SK-N-SH treated with all-trans-retinoic acid at 6 μM for 48 hours (cell line): ENCODE results near the gene PAIP1.

Experiments
- ATAC-seq: fragments of 200-7000 bp; cut with Tn5 transposase; 3 replicates; pipeline ENCODE4 v1.9.1; 2020; ENCODE audit warnings: mild to moderate bottlenecking, moderate library complexity
- ARNTL ChIP-seq: fragments of 450-650 bp; formaldehyde crosslinking; IDR thresholded peaks from 2 replicates; pipeline ENCODE4 v1.5.0; 2020; ENCODE audit warnings: low read depth, mild to moderate bottlenecking, moderate library complexity, borderline replicate concordance
- BACH2 ChIP-seq: fragments of 250-450 bp; sonication (Bioruptor Pico); IDR thresholded peaks from 2 replicates; pipeline ENCODE4 v1.9.0; 2021; ENCODE audit warnings: mild to moderate bottlenecking, borderline replicate concordance
- CSDC2 ChIP-seq: fragments of 250-450 bp; sonication (Bioruptor Pico); IDR thresholded peaks from 2 replicates; pipeline ENCODE4 v1.5.0; 2020; ENCODE audit warnings: mild to moderate bottlenecking, moderate library complexity
- CSRNP3 ChIP-seq: fragments of 250-450 bp; sonication (Bioruptor Pico); IDR thresholded peaks from 2 replicates; pipeline ENCODE4 v1.5.1; 2021; ENCODE audit warnings: mild to moderate bottlenecking, moderate library complexity
- ESRRG ChIP-seq: fragments of 250-450 bp; sonication (Bioruptor Pico); IDR thresholded peaks from 2 replicates; pipeline ENCODE4 v1.6.1; 2021; ENCODE audit warnings: mild to moderate bottlenecking
- GLIS3 ChIP-seq: fragments of 250-450 bp; sonication (Bioruptor Pico); IDR thresholded peaks from 2 replicates; pipeline ENCODE4 v1.5.0; 2020; ENCODE audit warnings: mild to moderate bottlenecking, moderate library complexity
- OSR1 ChIP-seq: fragments of 250-450 bp; sonication (Bioruptor Pico); IDR thresholded peaks from 2 replicates; pipeline ENCODE4 v1.8.0; 2022; ENCODE audit warnings: moderate library complexity, mild to moderate bottlenecking, inconsistent platforms
- POU6F1 ChIP-seq: fragments of 250-450 bp; sonication (Bioruptor Pico); IDR thresholded peaks from 2 replicates; pipeline ENCODE4 v1.8.0; 2021; ENCODE audit warnings: low read depth, mild to moderate bottlenecking, moderate library complexity, borderline replicate concordance
- PPARA ChIP-seq: fragments of 250-450 bp; sonication (Bioruptor Pico); IDR thresholded peaks from 2 replicates; pipeline ENCODE4 v1.5.0; 2020; ENCODE audit warnings: mild to moderate bottlenecking, borderline replicate concordance
- RARB ChIP-seq: fragments of 250-450 bp; sonication (Bioruptor Pico); IDR thresholded peaks from 2 replicates; pipeline ENCODE4 v1.8.0; 2021; ENCODE audit warnings: mild to moderate bottlenecking, moderate library complexity
- SNAI2 ChIP-seq: fragments of 250-450 bp; sonication (Bioruptor Pico); IDR thresholded peaks from 2 replicates; pipeline ENCODE4 v1.5.0; 2020; ENCODE audit warnings: mild to moderate bottlenecking, moderate library complexity
- TCF4 ChIP-seq: fragments of 250-450 bp; sonication (Bioruptor Pico); IDR thresholded peaks from 2 replicates; pipeline ENCODE4 v1.8.0; 2021; ENCODE audit warnings: mild to moderate bottlenecking, moderate library complexity, borderline replicate concordance
- TOX ChIP-seq: fragments of 250-450 bp; sonication (Bioruptor Pico); IDR thresholded peaks from 2 replicates; pipeline ENCODE4 v1.8.0; 2021; ENCODE audit warnings: mild to moderate bottlenecking, moderate library complexity, borderline replicate concordance
- TSHZ2 ChIP-seq: fragments of 250-450 bp; sonication (Bioruptor Pico); IDR thresholded peaks from 2 replicates; pipeline ENCODE4 v1.5.0; 2020; ENCODE audit warnings: mild to moderate bottlenecking, moderate library complexity
- ZFP3 ChIP-seq: fragments of 250-450 bp; sonication (Bioruptor Pico); IDR thresholded peaks from 2 replicates; pipeline ENCODE4 v1.5.0; 2020; ENCODE audit warnings: mild to moderate bottlenecking, moderate library complexity
- ZFP30 ChIP-seq: fragments of 450-650 bp; formaldehyde crosslinking; IDR thresholded peaks from 2 replicates; pipeline ENCODE4 v1.5.0; 2022; ENCODE audit warnings: mild to moderate bottlenecking, moderate library complexity
- ZNF565 ChIP-seq: fragments of 450-650 bp; formaldehyde crosslinking; conservative IDR thresholded peaks from 2 replicates; pipeline ENCODE4 v1.5.0; 2020; ENCODE audit warnings: low read depth, mild to moderate bottlenecking, moderate library complexity
- ZNF70 ChIP-seq: fragments of 450-650 bp; formaldehyde crosslinking; IDR thresholded peaks from 2 replicates; pipeline ENCODE4 v1.5.0; 2020; ENCODE audit warnings: mild to moderate bottlenecking, moderate library complexity
- ZNF8 ChIP-seq: fragments of 450-650 bp; formaldehyde crosslinking; IDR thresholded peaks from 2 replicates; pipeline ENCODE4 v1.5.0; 2020; ENCODE audit warnings: mild to moderate bottlenecking, moderate library complexity
- TF ChIP-seq, protein P1 (sequence below): fragments of 250-450 bp; sonication (Bioruptor Pico); IDR thresholded peaks from 2 replicates; pipeline ENCODE4 v1.8.0; 2020; ENCODE audit warnings: mild to moderate bottlenecking, moderate library complexity, borderline replicate concordance

PAIP1 gene, protein sequence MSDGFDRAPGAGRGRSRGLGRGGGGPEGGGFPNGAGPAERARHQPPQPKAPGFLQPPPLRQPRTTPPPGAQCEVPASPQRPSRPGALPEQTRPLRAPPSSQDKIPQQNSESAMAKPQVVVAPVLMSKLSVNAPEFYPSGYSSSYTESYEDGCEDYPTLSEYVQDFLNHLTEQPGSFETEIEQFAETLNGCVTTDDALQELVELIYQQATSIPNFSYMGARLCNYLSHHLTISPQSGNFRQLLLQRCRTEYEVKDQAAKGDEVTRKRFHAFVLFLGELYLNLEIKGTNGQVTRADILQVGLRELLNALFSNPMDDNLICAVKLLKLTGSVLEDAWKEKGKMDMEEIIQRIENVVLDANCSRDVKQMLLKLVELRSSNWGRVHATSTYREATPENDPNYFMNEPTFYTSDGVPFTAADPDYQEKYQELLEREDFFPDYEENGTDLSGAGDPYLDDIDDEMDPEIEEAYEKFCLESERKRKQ

GRCh38 chr5:43556857-43557542 is at the start of gene PAIP1:
TSS of gene PAIP1 (minus strand) at chr5:43557077. CDS start at chr5:43556846, 231 bp downstream.
- TF ChIP-seq CSDC2 (CRISPR knock-in tag), result 0 out of 2 replicates have a peak, but pooled peaks have one; percentile 17
- peak; percentile 45; the same call in 1 of the 2 replicates for TF ChIP-seq GLIS3 (CRISPR knock-in tag)
- TF ChIP-seq SNAI2, result peak; percentile 65; the same call in 1 of the 2 replicates
- 0 out of 2 replicates have a peak, but pooled peaks have one; percentile 32 for TF ChIP-seq ZFP3 (CRISPR knock-in tag)
- TF ChIP-seq ZNF70 (CRISPR knock-in tag), result no peak
- ATAC-seq, result peak; percentile 87

DNA sequence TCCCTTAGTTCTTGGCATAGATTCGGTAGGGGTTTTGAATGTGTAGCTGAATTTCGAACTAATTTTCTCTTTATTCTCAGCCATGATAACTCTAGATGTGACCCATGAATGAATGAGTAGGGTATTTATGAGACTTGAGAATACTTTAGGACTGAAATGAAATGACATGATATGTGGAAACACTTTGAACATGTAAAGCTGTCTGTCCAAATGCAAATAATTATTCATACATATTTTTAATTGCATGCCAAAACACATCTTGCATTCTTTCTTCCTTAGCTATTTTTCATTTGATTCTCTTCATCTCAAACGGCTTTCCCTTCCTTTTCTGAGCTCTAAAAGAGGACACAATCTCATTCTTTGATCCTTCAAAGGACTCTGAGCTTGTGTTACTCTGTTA is 49.5 kb upstream of the PAIP1 start:
- TF ChIP-seq PPARA, result no peak
- TF ChIP-seq ZFP30, result no peak
- TF ChIP-seq BACH2 (CRISPR knock-in tag), result no peak
- no peak for TF ChIP-seq TCF4
- TF ChIP-seq OSR1 (CRISPR knock-in tag), result no peak
- no peak for TF ChIP-seq ZNF8 (CRISPR knock-in tag)
- TF ChIP-seq, protein P1, sequence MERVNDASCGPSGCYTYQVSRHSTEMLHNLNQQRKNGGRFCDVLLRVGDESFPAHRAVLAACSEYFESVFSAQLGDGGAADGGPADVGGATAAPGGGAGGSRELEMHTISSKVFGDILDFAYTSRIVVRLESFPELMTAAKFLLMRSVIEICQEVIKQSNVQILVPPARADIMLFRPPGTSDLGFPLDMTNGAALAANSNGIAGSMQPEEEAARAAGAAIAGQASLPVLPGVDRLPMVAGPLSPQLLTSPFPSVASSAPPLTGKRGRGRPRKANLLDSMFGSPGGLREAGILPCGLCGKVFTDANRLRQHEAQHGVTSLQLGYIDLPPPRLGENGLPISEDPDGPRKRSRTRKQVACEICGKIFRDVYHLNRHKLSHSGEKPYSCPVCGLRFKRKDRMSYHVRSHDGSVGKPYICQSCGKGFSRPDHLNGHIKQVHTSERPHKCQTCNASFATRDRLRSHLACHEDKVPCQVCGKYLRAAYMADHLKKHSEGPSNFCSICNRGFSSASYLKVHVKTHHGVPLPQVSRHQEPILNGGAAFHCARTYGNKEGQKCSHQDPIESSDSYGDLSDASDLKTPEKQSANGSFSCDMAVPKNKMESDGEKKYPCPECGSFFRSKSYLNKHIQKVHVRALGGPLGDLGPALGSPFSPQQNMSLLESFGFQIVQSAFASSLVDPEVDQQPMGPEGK (CRISPR knock-in tag), result no peak
- no peak for TF ChIP-seq CSDC2 (CRISPR knock-in tag)
- no peak for TF ChIP-seq ESRRG (CRISPR knock-in tag)
- TF ChIP-seq RARB (CRISPR knock-in tag), result no peak
- TF ChIP-seq TSHZ2, result no peak
- no peak for TF ChIP-seq GLIS3 (CRISPR knock-in tag)
- ATAC-seq, result no peak

DNA sequence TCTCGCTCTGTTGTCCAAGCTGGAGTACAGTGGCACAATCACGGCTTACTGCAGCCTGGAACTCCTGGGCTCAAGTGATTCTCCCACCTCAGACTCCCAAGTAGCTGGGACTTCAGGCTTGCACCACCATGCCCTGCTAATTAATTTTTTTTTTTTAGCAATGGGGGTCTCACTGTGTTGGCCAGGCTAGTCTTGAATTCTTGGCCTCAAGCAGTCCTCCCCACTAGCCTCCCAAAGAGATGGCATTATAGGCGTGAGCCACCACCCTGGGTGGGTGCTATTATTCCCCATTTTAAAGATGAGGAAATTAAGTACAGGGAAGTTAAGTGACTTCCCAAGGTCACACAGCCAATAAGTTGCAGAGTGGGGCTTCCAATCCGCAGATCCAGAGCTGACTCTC is 47.8 kb upstream of the PAIP1 start:
- no peak for ATAC-seq
- TF ChIP-seq ZNF565 (CRISPR knock-in tag) (no peak), ARNTL (CRISPR knock-in tag) (no peak), CSDC2 (CRISPR knock-in tag) (no peak), CSRNP3 (CRISPR knock-in tag) (no peak), TOX (CRISPR knock-in tag) (no peak), POU6F1 (CRISPR knock-in tag) (no peak), TSHZ2 (no peak), RARB (CRISPR knock-in tag) (no peak), GLIS3 (CRISPR knock-in tag) (no peak), BACH2 (CRISPR knock-in tag) (no peak)
- TF ChIP-seq, protein P1 (CRISPR knock-in tag), result no peak
